Endothelial cell of umbilical vein (primary cell): ENCODE measurements around the gene ARFGEF3. TPM values are rescaled to one million over a fixed set of nuclear protein-coding genes. Genes with fewer than 3 reads are reported as not detected.

ENCODE experiments used
- BruUV-seq: library from RNA; stranded (reverse); fragments of 400-500 nt; replicated peaks from 2 replicates; lab custom pipeline; 2021; lab: Mats Ljungman, UMichigan
- CTCF ChIA-PET: fragments of 300-600, 350-600 bp; sonication (Branson Sonifier 250); formaldehyde crosslinking; loops from one replicate; lab custom pipeline; 2021; ENCODE audit warnings: antibody characterized with exemption, inconsistent platforms; lab: Charles Lee
- POLR2A ChIA-PET: fragments of 300-600, 350-600 bp; sonication (Branson Sonifier 250); formaldehyde crosslinking; loops from one replicate; lab custom pipeline; 2021; ENCODE audit warnings: antibody characterized with exemption, inconsistent platforms; lab: Charles Lee
- DNase-seq: peaks from one replicate; pipeline ENCODE4 v3.0.0-alpha.2; 2011; ENCODE audit warnings: low read depth, low spot score
- FAIRE-seq: peaks from 2 replicates; lab custom pipeline; 2011; peaks lifted over from hg19 to GRCh38; lab: Jason Lieb, UNC
- H2AFZ ChIP-seq: 2 replicates; pipeline ENCODE4 v1.6.0; 2012; ENCODE audit warnings: low read depth, low read length, control low read depth, inconsistent platforms
- H3K27ac ChIP-seq: 2 replicates; pipeline ENCODE4 v1.5.1; 2011; ENCODE audit warnings: low read depth, mild to moderate bottlenecking, control low read depth, low read length, moderate library complexity; ENCODE audit not compliant: insufficient read depth
- H3K27me3 ChIP-seq, 2 experiments: 2 replicates each; pipeline versions ENCODE4 v1.6.0 to v1.6.1; 2011; ENCODE audit warnings: low read length in 2 of 2, mixed read lengths in 1 of 2; ENCODE audit not compliant: control insufficient read depth in 2 of 2, insufficient read depth in 2 of 2
- H3K36me3 ChIP-seq, 2 experiments: 2 replicates in 1 of 2; 3 replicates in 1 of 2; pipeline ENCODE4 v1.5.1; 2011; ENCODE audit warnings: low read length in 2 of 2, mild to moderate bottlenecking in 1 of 2, moderate library complexity in 1 of 2; ENCODE audit not compliant: control insufficient read depth in 2 of 2, insufficient read depth in 2 of 2; ENCODE audit errors: extremely low read depth in 1 of 2
- H3K4me1 ChIP-seq: 3 replicates; pipeline ENCODE4 v1.5.1; 2011; ENCODE audit warnings: mild to moderate bottlenecking, low read length; ENCODE audit not compliant: control insufficient read depth, insufficient read depth; ENCODE audit errors: extremely low read depth
- H3K4me2 ChIP-seq: 2 replicates; pipeline ENCODE4 v1.6.1; 2011; ENCODE audit warnings: low read length, control low read depth, mixed read lengths; ENCODE audit not compliant: insufficient read depth
- H3K4me3 ChIP-seq, 3 experiments: fragments of 200-600 bp in 1 of 3; sonication (generic), shearing (Covaris generic) in 1 of 3; replicated peaks in 1 of 3; 2 replicates each; pipeline ENCODE4 v1.5.1; 2011 to 2016; ENCODE audit warnings: control low read depth in 3 of 3, low read length in 3 of 3, mild to moderate bottlenecking in 2 of 3, inconsistent platforms in 1 of 3, low read depth in 1 of 3, moderate library complexity in 1 of 3; ENCODE audit not compliant: insufficient read depth in 1 of 3
- H3K79me2 ChIP-seq: 2 replicates; pipeline ENCODE4 v1.6.0; 2012; ENCODE audit warnings: low read length, inconsistent platforms; ENCODE audit not compliant: control insufficient read depth, insufficient read depth
- H3K9ac ChIP-seq: replicated peaks from 2 replicates; pipeline ENCODE3; 2011; ENCODE audit warnings: low read length, control low read depth; ENCODE audit not compliant: insufficient read depth; ENCODE audit errors: extremely low read depth
- H3K9me1 ChIP-seq: replicated peaks from 3 replicates; pipeline ENCODE4 v1.6.0; 2011; ENCODE audit warnings: mild to moderate bottlenecking, low read length; ENCODE audit not compliant: control insufficient read depth, insufficient read depth; ENCODE audit errors: extremely low read depth
- H3K9me3 ChIP-seq: replicated peaks from 2 replicates; pipeline ENCODE4 v1.5.1; 2012; ENCODE audit warnings: low read length, inconsistent platforms; ENCODE audit not compliant: control insufficient read depth, insufficient read depth
- H4K20me1 ChIP-seq: replicated peaks from 2 replicates; pipeline ENCODE3; 2011; ENCODE audit warnings: mild to moderate bottlenecking, low read length; ENCODE audit not compliant: control insufficient read depth, insufficient read depth; ENCODE audit errors: extremely low read depth
- EZH2 ChIP-seq: IDR thresholded peaks from 2 replicates; pipeline ENCODE4 v1.6.1; 2012; ENCODE audit warnings: borderline replicate concordance, low read depth, mild to moderate bottlenecking, moderate library complexity, low read length, inconsistent platforms; ENCODE audit not compliant: severe bottlenecking
- FOS ChIP-seq: IDR thresholded peaks from 2 replicates; pipeline ENCODE4 v1.6.1; 2011; ENCODE audit warnings: mild to moderate bottlenecking, low read length, moderate library complexity, borderline replicate concordance; ENCODE audit not compliant: insufficient read depth
- GATA2 ChIP-seq: IDR thresholded peaks from 2 replicates; pipeline ENCODE4 v1.7.0; 2011; ENCODE audit warnings: low read depth, mild to moderate bottlenecking, moderate library complexity, mixed read lengths, low read length; ENCODE audit not compliant: insufficient read length, insufficient read depth
- JUN ChIP-seq: IDR thresholded peaks from 2 replicates; pipeline ENCODE4 v1.6.1; 2011; ENCODE audit warnings: borderline replicate concordance, low read depth; ENCODE audit not compliant: insufficient read length, insufficient read depth
- MYC ChIP-seq: IDR thresholded peaks from one replicate; pipeline ENCODE4 v1.6.1; 2011; ENCODE audit warnings: mild to moderate bottlenecking, low read depth, low read length
- POLR2A ChIP-seq: IDR thresholded peaks from 2 replicates; pipeline ENCODE4 v1.6.1; 2012; ENCODE audit warnings: low read depth, mild to moderate bottlenecking, control low read depth, low read length
- POLR2AphosphoS5 ChIP-seq: IDR thresholded peaks from 2 replicates; pipeline ENCODE4 v1.6.1; 2012; ENCODE audit warnings: low read depth, mild to moderate bottlenecking, control low read depth, low read length, moderate library complexity; ENCODE audit not compliant: insufficient read depth
- dilution Hi-C: fragments of 300-500 bp; cut with MboI; formaldehyde crosslinking; loops from one replicate; pipeline ENCODE4 v1.15.0; 2019; ENCODE audit warnings: low sequenced_read_pairs; ENCODE audit not compliant: extremely low pct_ligation_motif_present
- intact Hi-C: fragments of 100-400 bp; cut with micrococcal nuclease; formaldehyde crosslinking; loops from one replicate; pipeline ENCODE4 v1.10.0; 2022
- polyA plus RNA-seq, 4 experiments: library from polyadenylated mRNA; depleted of rRNA in 3 of 4; stranded (reverse) in 3 of 4; unstranded in 1 of 4; fragments of >200 nt; gene quantifications; 2 replicates each; pipeline versions ENCODE4 v1.2.1 to v1.2.3, GENCODE V29; 2011 to 2012; ENCODE audit warnings: missing spikeins in 1 of 4
- total RNA-seq: library from RNA; stranded (reverse); gene quantifications from 2 replicates; pipeline ENCODE4 v1.2.3, GENCODE V29; 2021
- TF ChIP-seq, protein P1 (sequence below), 2 donors: IDR thresholded peaks; 1 replicate in 1 of 2; 2 replicates in 1 of 2; pipeline ENCODE4 v1.5.1; 2011; ENCODE audit warnings: low read length in 2 of 2, mild to moderate bottlenecking in 2 of 2, moderate library complexity in 2 of 2, control low read depth in 1 of 2, inconsistent platforms in 1 of 2, low read depth in 1 of 2; ENCODE audit not compliant: insufficient read depth in 1 of 2; ENCODE audit errors: extremely low read depth in 1 of 2
- TF ChIP-seq, protein P2 (sequence below): IDR thresholded peaks from 2 replicates; pipeline ENCODE4 v1.6.1; 2011; ENCODE audit not compliant: insufficient read depth, insufficient read length

ARFGEF3 gene
- total and polyA plus RNA-seq, 2 donors (not counting 3 experiments of a cell fraction or from before 2014, with no cell fraction given) = 1.3 to 7.3 TPM

DNA sequence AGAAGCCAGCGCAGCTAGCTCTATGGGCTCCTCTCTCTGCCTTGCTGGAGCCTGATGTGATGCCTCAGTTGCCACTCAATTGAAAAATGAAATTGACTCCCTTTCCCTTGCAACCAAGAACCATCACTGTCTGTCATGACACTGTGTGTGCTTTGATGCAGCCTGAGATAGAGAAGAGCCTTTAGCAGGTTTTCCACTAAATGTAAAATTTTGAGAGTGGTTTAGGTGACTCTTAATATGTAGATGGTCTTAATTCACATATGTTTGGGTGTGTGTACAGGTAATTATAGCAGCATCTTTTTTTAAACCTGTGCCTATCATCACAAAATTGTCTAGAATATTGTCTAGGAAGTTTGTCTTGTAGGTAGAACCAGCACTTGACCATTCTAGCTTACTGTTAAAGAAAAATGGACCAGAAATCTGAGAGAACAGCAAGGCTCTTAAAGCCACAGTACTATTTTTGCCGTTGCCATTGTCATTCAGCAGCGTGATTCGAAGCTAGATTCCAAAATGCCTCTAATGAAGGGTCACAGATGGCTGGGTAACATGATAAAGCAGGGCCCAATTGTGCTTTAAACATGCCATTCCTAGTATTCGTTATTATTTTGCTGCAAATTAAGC, 1.3 kb downstream of the ARFGEF3 start:
- Histone ChIP-seq H3K4me3 (no peak overlapping the region), H3K9me1 (no peaks in the 10 kb centered on the region), H3K9me3 (no peaks in the 10 kb centered on the region), H4K20me1 (no peaks in the 10 kb centered on the region), H3K9ac (no peak overlapping the region), H3K27me3 (no peaks in the 10 kb centered on the region), H2AFZ (no peak overlapping the region), H3K27ac (no peak overlapping the region), H3K79me2 (no peaks in the 10 kb centered on the region), H3K36me3 (no peaks in the 10 kb centered on the region), H3K4me1 (peaks cover 10% of the 10 kb centered on the region), H3K4me2 (peak overlapping the region; percentile 92)
- POLR2A ChIA-PET = no interaction called here
- TF ChIP-seq EZH2 = no peak
- no peak for TF ChIP-seq FOS
- no peak for TF ChIP-seq MYC
- TF ChIP-seq POLR2A = no peak
- no peak for TF ChIP-seq GATA2
- TF ChIP-seq, protein P1, sequence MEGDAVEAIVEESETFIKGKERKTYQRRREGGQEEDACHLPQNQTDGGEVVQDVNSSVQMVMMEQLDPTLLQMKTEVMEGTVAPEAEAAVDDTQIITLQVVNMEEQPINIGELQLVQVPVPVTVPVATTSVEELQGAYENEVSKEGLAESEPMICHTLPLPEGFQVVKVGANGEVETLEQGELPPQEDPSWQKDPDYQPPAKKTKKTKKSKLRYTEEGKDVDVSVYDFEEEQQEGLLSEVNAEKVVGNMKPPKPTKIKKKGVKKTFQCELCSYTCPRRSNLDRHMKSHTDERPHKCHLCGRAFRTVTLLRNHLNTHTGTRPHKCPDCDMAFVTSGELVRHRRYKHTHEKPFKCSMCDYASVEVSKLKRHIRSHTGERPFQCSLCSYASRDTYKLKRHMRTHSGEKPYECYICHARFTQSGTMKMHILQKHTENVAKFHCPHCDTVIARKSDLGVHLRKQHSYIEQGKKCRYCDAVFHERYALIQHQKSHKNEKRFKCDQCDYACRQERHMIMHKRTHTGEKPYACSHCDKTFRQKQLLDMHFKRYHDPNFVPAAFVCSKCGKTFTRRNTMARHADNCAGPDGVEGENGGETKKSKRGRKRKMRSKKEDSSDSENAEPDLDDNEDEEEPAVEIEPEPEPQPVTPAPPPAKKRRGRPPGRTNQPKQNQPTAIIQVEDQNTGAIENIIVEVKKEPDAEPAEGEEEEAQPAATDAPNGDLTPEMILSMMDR (IDR thresholded peaks at IDR 0.05; ENCODE audit: extremely low read depth in 1 of 2, insufficient read depth in 1 of 2, low read depth in 1 of 2, low read length in 2 of 2) = no peak
- TF ChIP-seq, protein P2, sequence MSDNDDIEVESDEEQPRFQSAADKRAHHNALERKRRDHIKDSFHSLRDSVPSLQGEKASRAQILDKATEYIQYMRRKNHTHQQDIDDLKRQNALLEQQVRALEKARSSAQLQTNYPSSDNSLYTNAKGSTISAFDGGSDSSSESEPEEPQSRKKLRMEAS = no peak
- TF ChIP-seq JUN = no peak
- no peak for TF ChIP-seq POLR2AphosphoS5
- DNase-seq = no peak
- intact Hi-C loops = loop anchor here (1.0 to 2.0 kb wide), 2 partner anchors 37 to 124 kb away; no protein-coding TSS in a partner anchor
- BruUV-seq = no TSS peak
- CTCF ChIA-PET = interaction anchor here (1.0 to 1.1 kb wide), 2 partner anchors 47 to 244 kb away, joined by 3 to 4 read pairs; no protein-coding TSS in a partner anchor
- dilution Hi-C loops = no loop called here
- no peak for FAIRE-seq
